Esophagus squamous epithelium (tissue), 4 donors: ENCODE measurements around the gene TRAPPC2L.

ENCODE experiments used
- CTCF ChIP-seq, 6 experiments: fragments of 450-650 bp in 4 of 6; fragments of 200-600 bp in 2 of 6; sonication (generic) in 2 of 6; IDR thresholded peaks; one replicate each; pipeline ENCODE4 v1.5.1; 2016 to 2019; ENCODE audit warnings: antibody characterized with exemption in 6 of 6, mild to moderate bottlenecking in 4 of 6, moderate library complexity in 4 of 6
- POLR2A ChIP-seq, 4 donors: fragments of 450-650 bp; IDR thresholded peaks; one replicate each; pipeline ENCODE4 v1.6.1; 2017; ENCODE audit warnings: antibody characterized with exemption in 4 of 4, mild to moderate bottlenecking in 4 of 4, moderate library complexity in 3 of 4

GRCh38 chr16:88911136-88911945 is 54.4 kb downstream of the TRAPPC2L start:
- TF ChIP-seq CTCF (IDR thresholded peaks at IDR 0.05) (no peak), POLR2A (IDR thresholded peaks at IDR 0.05) (no peak)
